GM12872 (cell line): Measurements from ENCODE around the gene ING2.

Experiments
- TF ChIP-seq, protein P1 (sequence below): IDR thresholded peaks from 3 replicates; pipeline ENCODE4 v1.5.1; 2011; ENCODE audit warnings: low read depth, mild to moderate bottlenecking, low read length, moderate library complexity; ENCODE audit not compliant: insufficient read depth

ING2 gene

DNA sequence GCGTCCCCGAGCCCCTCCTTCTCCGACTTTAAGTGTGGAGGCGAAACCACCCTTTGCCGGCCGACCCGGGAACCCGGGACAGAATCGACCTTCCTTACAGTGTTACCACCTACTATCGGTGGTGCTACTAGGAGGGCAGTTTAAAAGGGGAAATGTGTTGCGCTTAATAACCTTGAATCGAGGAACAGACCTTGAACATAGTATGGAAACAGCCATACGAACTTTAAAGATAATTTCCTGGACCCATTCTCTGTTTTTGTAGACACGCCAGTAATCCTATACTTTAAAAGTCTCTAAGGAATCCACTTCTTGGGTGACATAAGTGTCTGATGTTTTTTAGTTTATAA is 1.5 kb downstream of the ING2 start:
- TF ChIP-seq, protein P1, sequence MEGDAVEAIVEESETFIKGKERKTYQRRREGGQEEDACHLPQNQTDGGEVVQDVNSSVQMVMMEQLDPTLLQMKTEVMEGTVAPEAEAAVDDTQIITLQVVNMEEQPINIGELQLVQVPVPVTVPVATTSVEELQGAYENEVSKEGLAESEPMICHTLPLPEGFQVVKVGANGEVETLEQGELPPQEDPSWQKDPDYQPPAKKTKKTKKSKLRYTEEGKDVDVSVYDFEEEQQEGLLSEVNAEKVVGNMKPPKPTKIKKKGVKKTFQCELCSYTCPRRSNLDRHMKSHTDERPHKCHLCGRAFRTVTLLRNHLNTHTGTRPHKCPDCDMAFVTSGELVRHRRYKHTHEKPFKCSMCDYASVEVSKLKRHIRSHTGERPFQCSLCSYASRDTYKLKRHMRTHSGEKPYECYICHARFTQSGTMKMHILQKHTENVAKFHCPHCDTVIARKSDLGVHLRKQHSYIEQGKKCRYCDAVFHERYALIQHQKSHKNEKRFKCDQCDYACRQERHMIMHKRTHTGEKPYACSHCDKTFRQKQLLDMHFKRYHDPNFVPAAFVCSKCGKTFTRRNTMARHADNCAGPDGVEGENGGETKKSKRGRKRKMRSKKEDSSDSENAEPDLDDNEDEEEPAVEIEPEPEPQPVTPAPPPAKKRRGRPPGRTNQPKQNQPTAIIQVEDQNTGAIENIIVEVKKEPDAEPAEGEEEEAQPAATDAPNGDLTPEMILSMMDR: no peak

DNA sequence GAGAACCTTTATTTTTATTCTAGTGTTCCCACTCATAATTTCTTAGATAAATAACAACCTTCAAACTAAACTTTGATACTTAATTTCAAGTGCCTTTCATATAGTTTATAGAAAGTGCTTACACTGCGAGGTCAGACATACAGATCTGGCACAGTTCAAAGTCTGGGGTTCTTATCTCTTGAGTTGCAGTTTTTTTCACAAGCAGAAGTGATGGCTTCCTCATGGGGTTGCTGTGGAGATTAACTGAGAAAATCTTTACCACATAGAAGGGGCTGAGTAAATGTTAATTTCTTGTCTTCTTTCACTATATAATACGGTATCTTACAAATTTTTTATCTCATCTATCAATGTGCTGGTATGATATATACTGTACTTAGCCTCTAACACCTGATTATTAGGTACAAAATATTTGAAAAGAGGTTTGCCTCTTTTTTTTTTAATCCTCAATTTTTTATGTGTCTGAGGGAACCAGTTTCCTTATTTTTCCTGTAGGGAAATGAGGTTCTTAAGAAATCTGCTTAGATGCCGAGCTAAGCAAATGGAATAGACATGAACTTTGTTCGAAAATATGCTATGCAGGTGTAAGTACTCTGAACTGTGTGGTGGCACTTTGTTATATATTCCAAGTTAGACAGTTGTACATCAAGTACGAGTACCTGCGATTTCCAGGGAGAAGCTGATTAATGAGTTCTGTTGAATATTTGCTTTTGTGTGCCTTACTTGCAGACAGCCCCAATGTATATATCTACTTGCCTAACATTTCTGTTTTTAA is 3.3 kb downstream of the ING2 start:
- TF ChIP-seq, protein P1: no peak

DNA sequence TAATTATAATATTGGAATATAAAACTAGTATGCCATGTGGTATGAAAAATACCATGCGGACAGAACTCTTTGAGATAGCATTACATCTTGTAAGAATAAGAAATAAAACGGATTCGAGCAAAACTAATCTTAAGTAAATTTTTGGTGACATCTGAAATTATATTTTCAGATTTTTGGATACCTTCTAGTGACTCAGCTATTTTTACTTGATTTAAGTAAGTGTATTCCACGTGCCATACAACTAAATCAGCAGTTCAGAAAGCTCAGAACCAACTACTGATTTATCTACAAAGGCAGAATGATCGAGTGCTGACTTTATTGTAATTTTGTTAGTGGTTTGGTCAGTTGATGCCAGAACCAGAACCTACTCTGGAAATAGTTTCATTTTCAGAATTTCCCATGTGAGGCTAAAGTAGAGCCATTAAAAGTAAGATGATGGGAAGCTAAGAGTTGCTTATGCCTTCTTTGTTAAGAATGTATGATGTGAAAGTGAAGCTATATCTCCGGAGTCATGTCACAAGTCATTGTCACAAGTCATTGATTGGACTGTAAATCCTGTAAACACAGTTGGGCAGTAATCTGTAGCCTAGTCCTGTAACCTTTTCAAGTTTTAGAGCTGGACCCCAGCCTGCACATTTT is 4.0 kb downstream of the ING2 start:
- TF ChIP-seq, protein P1: no peak

DNA sequence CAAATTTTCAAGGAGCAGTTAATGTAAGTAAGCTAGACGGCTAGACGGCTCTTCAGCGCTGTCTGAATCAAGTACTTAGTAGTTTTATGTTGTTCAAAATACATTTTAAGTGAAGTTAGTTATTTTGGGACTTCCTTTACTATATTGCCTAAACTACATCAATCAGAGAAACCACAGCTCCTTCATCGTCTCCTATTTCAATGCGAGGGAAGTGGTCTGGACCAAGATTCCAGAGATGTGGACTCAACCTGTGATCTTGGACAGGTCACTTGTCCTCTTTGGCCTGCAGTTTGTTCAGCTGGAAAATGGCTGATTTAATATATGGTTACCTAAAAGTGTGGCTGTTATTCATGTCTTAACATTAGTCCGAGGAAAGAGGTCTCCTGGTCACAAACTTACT is 10.6 kb downstream of the ING2 start:
- TF ChIP-seq, protein P1: no peak

DNA sequence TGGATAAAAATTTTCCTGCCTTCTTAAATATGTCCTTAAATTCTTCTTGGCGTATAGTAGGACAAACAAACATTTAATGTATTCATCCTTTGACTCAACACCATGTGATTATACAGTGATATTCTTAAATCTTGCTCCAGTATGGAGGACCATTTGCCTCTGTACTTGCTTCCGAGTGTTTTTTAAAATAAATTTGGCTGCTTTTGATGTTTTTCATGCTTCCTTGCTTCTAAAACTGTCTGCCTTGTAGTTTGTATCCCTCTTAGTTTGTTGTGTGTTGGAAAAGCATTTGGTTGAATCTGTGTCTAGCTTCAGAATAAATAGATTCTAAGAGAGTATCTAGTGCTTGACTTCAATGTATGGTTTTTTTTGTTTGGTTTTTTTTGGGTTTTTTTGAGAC is 12.3 kb downstream of the ING2 start:
- TF ChIP-seq, protein P1: no peak

DNA sequence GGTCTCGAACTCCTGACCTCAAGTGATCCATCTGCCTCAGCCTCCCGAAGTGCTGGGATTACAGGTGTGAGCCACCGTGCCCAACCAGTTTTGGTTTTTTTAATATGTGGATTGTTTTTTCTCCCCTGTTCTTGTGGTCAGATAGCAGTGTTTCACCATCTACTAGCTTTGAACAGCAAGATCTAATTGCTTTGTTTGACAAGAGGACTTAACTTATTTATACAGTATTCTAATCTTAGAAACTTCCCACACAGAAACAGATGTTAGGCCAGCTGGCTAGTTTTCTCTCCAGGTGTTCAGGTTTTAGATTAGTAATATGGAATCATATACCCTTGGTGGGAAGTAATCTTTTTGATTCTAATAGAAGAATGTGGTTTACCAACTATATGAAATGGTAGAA is 12.9 kb downstream of the ING2 start:
- TF ChIP-seq, protein P1: no peak

DNA sequence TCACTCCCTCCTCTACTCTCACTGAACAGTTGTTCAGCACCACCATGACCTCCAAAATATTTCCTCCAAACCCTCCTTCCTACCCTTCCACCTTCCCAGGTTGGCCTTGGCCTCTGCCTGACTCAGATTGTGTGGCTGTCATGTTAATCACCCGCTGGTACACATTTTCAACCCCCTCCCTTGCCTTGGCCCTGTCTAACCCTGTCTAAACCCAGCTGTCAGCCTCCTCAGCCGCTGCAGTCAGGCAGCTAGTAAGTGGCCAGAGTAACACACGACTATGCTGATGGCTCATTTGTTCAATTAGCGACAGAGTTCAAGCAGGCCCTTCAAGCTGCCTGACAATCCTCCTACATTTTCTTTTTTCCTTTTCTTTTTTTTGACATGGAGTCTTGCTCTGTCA is 18.0 kb downstream of the ING2 start:
- TF ChIP-seq, protein P1: no peak
